Smooth muscle cell (in vitro differentiated cells): Measurements from ENCODE around the gene WFDC11. TPM values are rescaled to one million over a fixed set of nuclear protein-coding genes. Genes with fewer than 3 reads are reported as not detected.

Experiments used
- DNase-seq: peaks from one replicate; lab custom pipeline; 2025; ENCODE audit not compliant: unreplicated experiment; lab: John Stamatoyannopoulos, UW
- H2AFZ ChIP-seq: fragments of 200-600 bp; sonication (generic); 2 replicates; pipeline ENCODE4 v1.6.0; 2016; ENCODE audit warnings: antibody characterized with exemption, low read depth, mild to moderate bottlenecking
- H3F3A ChIP-seq: fragments of 200-600 bp; sonication (generic); 2 replicates; pipeline ENCODE4 v1.6.0; 2017; ENCODE audit warnings: antibody characterized with exemption, low read depth
- H3K27ac ChIP-seq: fragments of 200-600 bp; sonication (generic); 2 replicates; pipeline ENCODE4 v1.5.1; 2016; ENCODE audit warnings: low read depth, mild to moderate bottlenecking
- H3K27me3 ChIP-seq: fragments of 200-600 bp; sonication (generic); 2 replicates; pipeline ENCODE4 v1.6.1; 2016; ENCODE audit warnings: low read depth, mild to moderate bottlenecking
- H3K36me3 ChIP-seq: fragments of 200-600 bp; sonication (generic); 2 replicates; pipeline ENCODE4 v1.5.1; 2016; ENCODE audit warnings: low read depth
- H3K4me1 ChIP-seq: fragments of 200-600 bp; sonication (generic); 2 replicates; pipeline ENCODE4 v1.5.1; 2016; ENCODE audit warnings: low read depth
- H3K4me2 ChIP-seq: fragments of 200-600 bp; sonication (generic); 2 replicates; pipeline ENCODE4 v1.6.0; 2016; ENCODE audit warnings: mild to moderate bottlenecking
- H3K4me3 ChIP-seq: fragments of 200-600 bp; sonication (generic); 2 replicates; pipeline ENCODE4 v1.5.1; 2016; ENCODE audit warnings: mild to moderate bottlenecking
- H3K79me2 ChIP-seq: fragments of 200-600 bp; sonication (generic); 2 replicates; pipeline ENCODE4 v1.6.0; 2016; ENCODE audit warnings: low read depth, mild to moderate bottlenecking
- H3K9ac ChIP-seq: fragments of 200-600 bp; sonication (generic); 2 replicates; pipeline ENCODE4 v1.6.0; 2016; ENCODE audit warnings: low read depth
- H3K9me3 ChIP-seq: fragments of 200-600 bp; sonication (generic); replicated peaks from 2 replicates; pipeline ENCODE4 v1.5.1; 2016; ENCODE audit warnings: low read depth
- H4K20me1 ChIP-seq: fragments of 200-600 bp; sonication (generic); 2 replicates; pipeline ENCODE4 v1.6.0; 2016; ENCODE audit warnings: low read depth
- CTCF ChIP-seq: fragments of 200-600 bp; sonication (generic); IDR thresholded peaks from 2 replicates; pipeline ENCODE4 v1.5.1; 2017; ENCODE audit warnings: borderline replicate concordance, mild to moderate bottlenecking, antibody characterized with exemption; ENCODE audit not compliant: insufficient read depth, poor library complexity, severe bottlenecking
- WGBS: methylation state at CpG from one replicate; pipeline ENCODE4 v1.1.7; 2016; ENCODE audit warnings: low lambda C conversion rate; 5-methylcytosine and 5-hydroxymethylcytosine counted together
- polyA plus RNA-seq: library from polyadenylated mRNA; unstranded; fragments of >200 nt; fragmentation: Nextera tagmentation; extraction: Ambion mirVana; gene quantifications from 2 replicates; pipeline ENCODE4 v1.2.1, GENCODE V29; 2016
- total RNA-seq: library from RNA; depleted of rRNA; stranded (reverse); fragments of >200 nt; gene quantifications from 2 replicates; pipeline ENCODE4 v1.2.3, GENCODE V29; 2014

The WFDC11 gene
- total and polyA plus RNA-seq, 2 experiments from 2014 or later, result not detected

GRCh38 chr20:45636513-45636912, 33.5 kb downstream of the WFDC11 start:
- Histone ChIP-seq H3K4me1 (no peaks in the 10 kb centered on the region), H3K79me2 (no peaks in the 10 kb centered on the region), H3K36me3 (no peaks in the 10 kb centered on the region), H3K27me3 (no peaks in the 10 kb centered on the region), H3K27ac (no peak overlapping the region), H2AFZ (no peak overlapping the region), H3K9me3 (no peaks in the 10 kb centered on the region), H4K20me1 (no peaks in the 10 kb centered on the region), H3K9ac (no peak overlapping the region), H3K4me3 (no peak overlapping the region), H3F3A (no peaks in the 10 kb centered on the region), H3K4me2 (no peak overlapping the region)
- WGBS, result 93% methylated on average over 1 of the region's 1 CpG
- TF ChIP-seq CTCF, result no peak
- DNase-seq, result no peak

DNA sequence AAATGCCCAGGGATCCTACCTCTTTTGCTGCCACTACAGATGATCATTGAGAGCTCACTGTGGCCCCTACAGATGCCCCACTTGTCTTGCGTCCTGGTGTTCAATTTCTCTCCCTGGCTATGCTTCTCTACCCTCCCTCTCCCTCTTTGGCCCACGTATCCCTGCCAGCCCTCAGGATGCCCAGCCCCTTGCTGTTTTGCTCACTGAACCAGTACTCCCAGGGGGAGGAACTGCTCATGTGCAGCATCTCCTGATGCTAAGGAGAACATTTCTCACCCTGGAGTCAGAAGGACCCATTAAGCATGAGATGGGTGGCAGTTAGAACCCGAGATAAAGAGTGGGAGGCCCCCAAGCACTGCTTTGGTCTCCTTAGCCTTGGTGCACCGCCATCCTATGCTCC, 38.9 kb downstream of the WFDC11 start, which contains the start of gene WFDC9:
WFDC9 (minus strand) TSS at position 101 of the 400 bp plus-strand sequence. CDS start 21,103 bp downstream, outside the sequence.
- Histone ChIP-seq H2AFZ (no peak within 1 kb of the TSS), H3K4me3 (no peak within 1 kb of the TSS), H4K20me1 (no peaks in the 10 kb centered on the region), H3K79me2 (no peaks in the 10 kb centered on the region), H3K4me1 (peaks cover 4% of the 10 kb centered on the region), H3K9me3 (no peaks in the 10 kb centered on the region), H3K27ac (no peak within 1 kb of the TSS), H3F3A (no peaks in the 10 kb centered on the region), H3K36me3 (no peaks in the 10 kb centered on the region), H3K4me2 (no peak within 1 kb of the TSS), H3K27me3 (no peaks in the 10 kb centered on the region), H3K9ac (no peak within 1 kb of the TSS)
- DNase-seq, result no peak
- 85% methylated on average over 4 of the region's 4 CpGs for WGBS
- TF ChIP-seq CTCF, result no peak

GRCh38 chr20:45630371-45630770, 39.7 kb downstream of the WFDC11 start:
- Histone ChIP-seq H3K9me3 (no peaks in the 10 kb centered on the region), H3K4me3 (no peak overlapping the region), H3K79me2 (no peaks in the 10 kb centered on the region), H3F3A (no peaks in the 10 kb centered on the region), H2AFZ (no peak overlapping the region), H3K4me2 (no peak overlapping the region), H3K27me3 (no peaks in the 10 kb centered on the region), H4K20me1 (no peaks in the 10 kb centered on the region), H3K27ac (no peak overlapping the region), H3K4me1 (peaks cover 4% of the 10 kb centered on the region), H3K9ac (no peak overlapping the region), H3K36me3 (no peaks in the 10 kb centered on the region)
- DNase-seq, result no peak
- no peak for TF ChIP-seq CTCF

DNA sequence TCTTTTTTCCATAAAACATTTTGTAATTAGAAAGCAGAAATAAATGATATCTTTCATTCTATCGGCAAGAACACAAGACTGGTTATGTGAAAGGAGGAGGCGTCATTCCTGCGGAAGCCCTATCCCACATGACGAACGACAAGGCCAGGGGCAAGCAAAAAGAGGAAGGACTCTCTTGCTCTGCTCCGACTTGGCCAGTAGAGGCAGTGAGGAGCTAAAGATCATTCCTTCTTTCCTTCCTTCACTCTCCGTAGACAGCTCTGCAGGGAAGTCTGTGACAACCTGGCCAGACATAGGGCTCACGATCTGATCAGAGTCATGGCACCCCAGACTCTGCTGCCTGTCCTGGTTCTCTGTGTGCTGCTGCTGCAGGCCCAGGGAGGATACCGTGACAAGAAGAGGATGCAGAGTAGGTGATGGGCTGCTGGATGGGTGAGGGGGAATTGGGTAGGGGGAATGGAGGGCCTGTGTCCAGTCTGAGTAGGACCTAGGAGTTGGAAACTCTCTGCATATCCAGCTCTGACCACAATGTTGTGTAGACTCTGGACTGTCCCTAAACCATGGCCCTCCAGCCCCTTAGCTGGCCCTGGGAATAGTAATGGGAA, 40.4 kb downstream of the WFDC11 start, which contains the start of gene WFDC10A:
WFDC10A (plus strand) TSS at position 244 of the 605 bp plus-strand sequence; CDS start at position 319, 75 bp downstream.
- DNase-seq, result no peak
- H3F3A ChIP-seq, result no peaks in the 10 kb centered on the region
- no peaks in the 10 kb centered on the region for H4K20me1 ChIP-seq
- no peaks in the 10 kb centered on the region for H3K79me2 ChIP-seq
- no peaks in the 10 kb centered on the region for H3K9me3 ChIP-seq
- peak; percentile 59 for TF ChIP-seq CTCF
- H3K27me3 ChIP-seq, result no peaks in the 10 kb centered on the region
- H3K27ac ChIP-seq, result no peak within 1 kb of the TSS
- no peaks in the 10 kb centered on the region for H3K36me3 ChIP-seq
- H3K4me2 ChIP-seq, result peak within 1 kb of the TSS; percentile 80
- H2AFZ ChIP-seq, result peak within 1 kb of the TSS; percentile 44
- H3K4me1 ChIP-seq, result peaks cover 4% of the 10 kb centered on the region
- no peak within 1 kb of the TSS for H3K9ac ChIP-seq
- 13% methylated on average over 9 of the region's 9 CpGs for WGBS
- no peak within 1 kb of the TSS for H3K4me3 ChIP-seq
